Fibroblast of pulmonary artery (primary cell): Measurements from ENCODE around the gene PSME3.

Source experiments
- DNase-seq: peaks from one replicate; pipeline ENCODE4 v3.0.0-alpha.2; 2010; ENCODE audit warnings: low read depth
- H3K4me3 ChIP-seq: replicated peaks from 2 replicates; pipeline ENCODE4 v1.5.1; 2011; ENCODE audit warnings: low read depth, mild to moderate bottlenecking, control low read depth, low read length, moderate library complexity
- CTCF ChIP-seq: IDR thresholded peaks from 2 replicates; pipeline ENCODE4 v1.5.1; 2011; ENCODE audit warnings: mild to moderate bottlenecking, control low read depth, low read length, inconsistent platforms; ENCODE audit errors: missing control alignments

PSME3 gene

GRCh38 chr17:42833767-42834422 is 698 bp downstream of the PSME3 start:
- DNase-seq = no peak
- no peak for TF ChIP-seq CTCF
- H3K4me3 ChIP-seq = peak overlapping the region; percentile 99

- DNase-seq = no peak
- no peak overlapping the region for H3K4me3 ChIP-seq
- no peak for TF ChIP-seq CTCF
Measured at GRCh38 chr17:42835732-42836131, 2.5 kb downstream of the PSME3 start.

- DNase-seq = no peak
- no peak overlapping the region for H3K4me3 ChIP-seq
- no peak for TF ChIP-seq CTCF
Measured at GRCh38 chr17:42841975-42842685, 8.9 kb downstream of the PSME3 start.

- no peak overlapping the region for H3K4me3 ChIP-seq
- no peak for TF ChIP-seq CTCF
- DNase-seq = peak; percentile 85
Measured at GRCh38 chr17:42843358-42843934, 10.2 kb downstream of the PSME3 start.

GRCh38 chr17:42844271-42844670 is 11.1 kb downstream of the PSME3 start, which contains the start of gene AOC2:
TSS of gene AOC2 (plus strand) at chr17:42844580. CDS start at chr17:42844627, 47 bp downstream.
- peak; percentile 30 for DNase-seq
- no peak for TF ChIP-seq CTCF
- no peak within 1 kb of the TSS for H3K4me3 ChIP-seq

- no peak overlapping the region for H3K4me3 ChIP-seq
- no peak for TF ChIP-seq CTCF
- DNase-seq = no peak
Measured at GRCh38 chr17:42844761-42845555, 11.8 kb downstream of the PSME3 start.
